HG03060 (cell line): Measurements from ENCODE around the gene VKORC1.
A peak's percentile ranks its signal among the peaks of the same experiment; 100 is the strongest.
"Not testable (repeated sequence)": the region's sequence is repeated elsewhere in the genome, so short reads cannot be mapped to it uniquely, and the experiment has no call there.

Source experiments
- ATAC-seq: cut with Tn5 transposase; IDR thresholded peaks from one replicate; pipeline ENCODE4 v1.9.1; 2021; ENCODE audit warnings: low read depth, moderate number of reproducible peaks; ENCODE audit not compliant: unreplicated experiment

Gene VKORC1

DNA sequence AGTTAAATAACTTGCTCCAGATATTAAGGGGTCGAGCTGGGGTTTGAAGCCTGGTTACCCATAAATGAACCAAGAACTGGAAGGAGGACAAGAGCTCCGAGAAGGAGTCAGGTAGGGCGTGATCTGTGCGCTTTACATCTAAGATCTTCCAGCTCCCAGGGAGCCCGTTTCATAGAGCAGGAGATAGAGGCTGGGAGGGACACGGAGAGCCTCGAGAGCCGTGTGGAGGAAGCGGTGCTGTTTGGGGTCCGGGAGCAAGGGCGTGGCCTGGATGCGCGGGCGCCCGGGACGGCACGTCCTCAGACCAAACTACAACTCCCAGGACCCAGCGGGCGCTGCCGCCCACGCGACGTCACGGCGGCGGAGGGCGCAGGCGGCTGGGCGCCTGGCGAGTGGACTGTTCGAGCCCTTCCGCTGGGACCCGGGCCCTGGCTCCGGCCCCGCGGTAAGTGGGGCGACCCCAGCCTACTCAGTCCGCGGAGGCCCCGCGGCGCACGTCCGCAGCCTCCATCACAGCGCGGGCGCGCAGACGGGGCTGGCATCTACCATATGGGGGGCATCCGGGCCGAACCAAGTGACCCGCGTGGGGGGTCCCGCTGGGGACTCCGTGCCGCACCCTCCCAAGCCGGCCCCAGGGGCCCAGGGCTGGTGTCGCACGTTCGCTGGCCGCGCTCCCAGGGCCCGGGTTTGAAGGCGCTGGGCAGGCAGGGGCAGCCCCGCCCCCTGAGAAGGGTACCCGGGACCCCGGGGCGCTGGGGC lies 13.6 kb upstream of the VKORC1 start, which contains the start of gene BCKDK:
Gene BCKDK (plus strand): TSS at position 352 of the 759 bp plus-strand sequence. CDS start 838 bp downstream, outside the sequence.
- peak; percentile 60 for ATAC-seq

DNA sequence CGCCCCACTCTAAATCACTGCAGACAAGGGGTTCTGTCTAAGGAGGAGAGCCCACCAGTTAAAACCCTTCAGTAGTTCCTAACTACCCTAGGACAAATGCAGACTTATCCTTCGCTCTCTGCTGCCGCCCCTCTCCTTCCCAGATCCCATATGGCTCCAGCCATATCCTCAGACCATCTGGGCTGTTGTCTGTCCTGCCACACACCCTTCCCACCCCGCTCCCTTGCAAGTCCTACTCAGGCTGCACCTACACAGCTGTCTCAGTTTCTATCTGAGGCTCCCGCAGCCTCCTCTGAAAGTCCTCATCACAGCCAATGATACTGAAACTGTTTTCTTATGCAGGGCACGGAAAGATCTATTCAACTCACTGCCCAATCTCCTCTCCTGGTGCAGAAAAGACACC lies 12.9 kb upstream of the VKORC1 start:
- peak; percentile 42 for ATAC-seq

DNA sequence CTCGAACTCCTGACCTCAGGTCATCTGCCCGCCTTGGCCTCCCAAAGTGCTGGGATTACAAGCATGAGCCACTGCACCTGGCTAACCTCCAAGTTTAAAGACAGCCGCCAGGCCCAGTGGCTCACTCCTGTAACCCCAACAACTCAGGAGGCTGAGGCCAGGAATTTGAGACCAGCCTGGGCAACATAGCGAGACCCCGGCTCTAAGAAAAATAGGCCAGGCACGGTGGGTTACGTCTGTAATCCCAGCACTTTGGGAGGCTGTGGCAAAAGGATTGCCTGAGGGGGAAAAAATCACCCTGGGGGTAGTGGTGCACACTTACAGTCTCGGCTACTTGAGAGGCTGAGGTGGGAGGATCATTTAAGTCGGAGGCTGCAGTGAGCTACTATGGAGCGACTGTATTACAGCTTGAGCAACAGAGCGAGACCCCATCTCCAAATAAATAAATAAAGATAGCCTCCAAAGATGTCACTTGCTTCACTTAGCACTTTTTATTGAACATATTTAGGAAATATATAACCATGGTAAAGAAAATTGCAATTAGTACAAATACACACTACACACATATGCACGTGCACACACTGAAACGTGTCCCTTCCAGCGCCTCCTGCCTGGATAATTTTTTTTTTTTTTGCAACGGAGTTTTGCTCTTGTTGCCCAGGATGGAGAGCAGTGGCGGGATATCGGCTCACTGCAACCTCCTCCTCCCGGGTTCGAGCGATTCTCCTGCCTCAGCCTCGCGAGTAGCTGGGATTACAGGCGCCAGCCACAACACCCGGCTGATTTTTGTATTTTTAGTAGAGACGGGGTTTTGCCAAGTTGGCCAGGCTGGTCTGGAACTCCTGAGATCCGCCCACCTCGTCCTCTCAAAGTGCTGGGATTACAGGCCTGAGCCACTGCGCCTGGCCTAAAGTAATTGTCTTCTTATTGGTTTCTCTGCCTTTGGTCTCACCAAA lies 12.2 kb upstream of the VKORC1 start:
- ATAC-seq = no peak

DNA sequence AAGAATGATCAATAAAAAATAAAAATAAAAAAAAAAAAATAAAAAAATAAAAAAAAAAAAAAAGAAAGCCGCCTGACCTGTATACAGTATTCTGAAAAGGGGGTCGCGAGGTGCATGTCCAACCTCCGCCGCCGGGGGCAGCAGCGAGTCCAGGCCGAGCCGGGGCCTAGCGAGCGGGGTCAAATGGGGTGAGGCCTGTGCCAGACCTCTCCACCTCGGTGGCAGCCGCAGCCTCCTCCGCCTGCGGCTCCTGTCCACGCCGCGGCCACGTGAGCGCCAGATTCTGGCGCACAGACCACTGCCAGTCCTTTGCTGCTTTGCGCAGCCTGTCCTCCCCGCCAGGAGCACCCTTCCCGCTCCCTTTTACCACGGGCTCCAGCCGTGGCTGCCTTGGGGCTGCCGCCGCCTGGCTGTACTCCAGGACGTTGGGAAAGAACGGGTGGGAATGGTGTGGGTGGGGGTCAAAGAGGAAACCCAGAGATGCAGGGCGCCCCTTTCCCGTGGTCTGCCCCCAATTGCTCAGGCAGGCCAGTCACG lies 11.1 kb upstream of the VKORC1 start:
- ATAC-seq = no peak

DNA sequence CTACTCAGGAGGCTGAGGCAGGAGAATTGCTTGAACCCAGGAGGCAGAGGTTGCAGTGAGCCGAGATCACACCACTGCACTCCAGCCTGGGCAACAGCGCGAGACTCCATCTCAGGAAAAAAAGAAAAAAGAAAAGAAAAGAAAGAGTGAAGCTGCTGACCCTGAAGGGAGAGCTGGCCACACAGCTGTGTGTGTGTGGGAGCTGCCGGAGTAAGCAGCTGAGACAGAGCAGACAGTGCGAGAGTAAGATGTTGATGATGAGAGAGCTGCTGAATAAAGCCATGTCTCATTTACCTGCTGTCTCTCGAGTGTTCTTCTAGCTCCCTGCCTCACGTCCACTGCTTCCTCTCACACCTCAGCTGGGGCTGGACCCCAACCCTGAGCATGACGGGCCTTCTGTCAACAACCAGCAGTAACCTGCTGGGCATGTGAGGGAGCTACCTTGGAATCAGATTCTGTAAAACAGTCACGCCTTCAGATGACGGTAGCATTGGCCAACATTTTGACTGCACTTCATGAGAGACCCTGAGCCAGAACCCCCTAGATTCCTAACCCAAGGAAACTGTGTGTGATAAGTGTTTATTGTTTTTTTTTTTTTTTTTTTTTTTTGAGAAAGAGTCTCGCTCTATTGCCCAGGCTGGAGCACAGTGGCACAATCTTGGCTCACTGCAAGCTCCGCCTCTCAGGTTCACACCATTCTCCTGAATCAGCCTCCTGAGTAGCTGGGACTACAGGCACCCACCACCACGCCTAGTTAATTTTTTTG lies 6.5 kb upstream of the VKORC1 start:
- ATAC-seq = not testable (repeated sequence)

DNA sequence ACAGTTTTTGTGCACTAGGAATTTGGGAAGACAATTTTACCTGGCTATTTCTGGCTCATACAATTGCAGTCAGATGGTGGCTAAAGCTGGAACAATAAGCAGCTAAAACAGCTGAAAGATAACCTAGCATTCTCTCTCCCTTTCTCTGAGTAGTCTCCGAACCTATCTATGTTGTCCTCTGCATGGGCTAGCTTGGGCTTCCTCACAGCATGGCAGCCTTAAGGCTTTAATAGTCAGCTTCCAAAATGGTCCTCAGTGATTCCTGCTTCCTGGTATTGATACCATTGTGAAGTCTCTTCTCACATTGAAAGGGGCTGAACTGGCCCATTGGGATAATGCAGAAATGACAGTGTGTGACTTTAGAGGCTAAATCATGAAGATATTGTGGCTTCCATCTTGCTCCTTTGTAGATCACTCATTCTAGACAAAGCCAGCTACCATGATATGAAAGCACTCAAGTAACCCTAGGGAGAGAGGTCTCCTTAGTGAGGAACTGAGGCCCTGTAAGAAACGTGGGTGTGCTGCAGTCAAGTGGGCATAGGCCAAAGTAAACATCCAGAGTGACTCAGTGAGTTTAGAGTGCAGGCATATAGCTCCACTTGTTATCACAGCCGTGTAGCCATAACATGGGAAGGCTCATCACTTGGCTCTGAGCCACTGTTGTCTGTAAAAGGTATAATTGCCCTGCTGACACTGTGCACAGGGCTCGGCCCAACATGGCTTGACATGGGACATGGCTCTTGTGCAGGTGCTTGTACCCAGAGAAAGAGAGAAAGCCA lies 5.5 kb upstream of the VKORC1 start:
- no peak for ATAC-seq

DNA sequence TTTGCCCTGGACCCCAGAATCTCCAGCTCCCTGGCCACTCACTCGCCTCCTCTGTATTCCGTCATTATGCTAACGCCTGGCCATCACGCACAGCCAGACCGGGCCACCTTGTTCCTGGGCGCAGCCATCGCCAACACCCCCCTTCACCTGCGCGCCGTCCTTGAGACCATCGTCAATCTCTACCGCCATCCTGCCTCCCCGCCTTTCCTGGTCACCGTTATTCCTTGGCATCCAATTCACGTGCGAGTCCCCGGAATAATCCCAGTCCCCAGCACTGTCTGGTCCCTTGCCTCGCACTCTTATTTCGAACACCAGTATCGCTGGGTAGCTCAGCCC lies 541 bp downstream of the VKORC1 start:
- no peak for ATAC-seq

DNA sequence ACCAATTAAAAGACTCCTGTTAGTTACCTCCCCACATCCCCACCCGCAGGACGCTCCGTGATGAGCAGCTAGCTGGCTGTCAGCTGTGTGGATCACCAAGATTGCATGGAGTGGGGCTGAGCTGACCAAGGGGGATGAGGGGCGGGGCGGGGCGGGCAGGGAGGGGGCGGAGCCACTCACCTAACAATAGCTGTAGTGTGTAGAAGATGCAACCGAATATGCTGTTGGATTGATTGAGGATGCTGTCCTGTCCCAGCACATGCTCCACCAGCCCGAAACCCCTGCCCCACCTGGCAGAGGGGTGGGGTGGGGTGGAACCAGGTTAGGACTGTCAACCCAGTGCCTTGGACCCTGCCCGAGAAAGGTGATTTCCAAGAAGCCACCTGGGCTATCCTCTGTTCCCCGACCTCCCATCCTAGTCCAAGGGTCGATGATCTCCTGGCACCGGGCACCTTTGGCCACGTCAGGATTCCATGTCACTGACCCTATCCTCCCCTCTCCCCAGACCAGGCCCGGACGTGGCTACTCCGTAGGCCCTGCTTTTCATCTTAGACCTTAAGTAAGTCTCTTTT lies 1.4 kb downstream of the VKORC1 start:
- ATAC-seq = no peak

DNA sequence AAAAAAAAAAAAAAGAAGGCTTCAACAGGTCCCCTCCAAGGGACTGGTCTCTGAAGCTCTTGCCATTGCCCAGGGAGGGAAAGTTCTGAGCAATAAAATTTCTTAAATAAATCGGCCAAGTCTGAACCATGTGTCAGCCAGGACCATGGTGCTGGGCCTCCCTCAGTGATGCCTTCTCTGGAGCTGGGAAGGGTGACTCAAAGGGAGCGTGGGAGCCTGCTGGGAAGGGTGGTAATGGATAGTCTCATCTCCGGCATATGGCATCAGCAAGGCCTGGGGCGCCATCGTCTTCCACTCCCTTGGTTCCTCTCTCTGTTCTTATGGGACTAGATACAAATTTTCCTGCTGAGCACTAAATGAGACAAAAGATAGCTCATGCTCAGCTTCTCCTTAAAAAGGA lies 2.3 kb downstream of the VKORC1 start:
- no peak for ATAC-seq

DNA sequence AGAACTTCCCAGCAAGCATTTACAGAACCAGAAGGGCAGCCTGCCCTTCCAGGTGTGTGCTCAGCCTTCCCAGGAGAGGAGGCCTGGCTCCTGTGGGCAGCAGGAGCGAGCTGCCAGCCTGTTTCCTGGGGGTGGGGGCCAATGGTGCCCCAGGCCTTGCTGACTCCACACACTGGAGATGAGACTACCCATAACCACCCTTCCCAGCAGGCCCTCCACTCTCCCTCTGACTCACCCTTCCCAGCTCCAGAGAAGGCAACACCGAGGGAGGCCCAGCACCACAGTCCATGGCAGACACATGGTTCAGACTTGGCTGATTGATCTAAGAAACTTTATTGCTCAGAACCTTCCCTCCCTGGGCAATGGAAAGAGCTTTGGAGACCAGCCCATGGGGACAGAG lies 4.1 kb downstream of the VKORC1 start:
- ATAC-seq = no peak

DNA sequence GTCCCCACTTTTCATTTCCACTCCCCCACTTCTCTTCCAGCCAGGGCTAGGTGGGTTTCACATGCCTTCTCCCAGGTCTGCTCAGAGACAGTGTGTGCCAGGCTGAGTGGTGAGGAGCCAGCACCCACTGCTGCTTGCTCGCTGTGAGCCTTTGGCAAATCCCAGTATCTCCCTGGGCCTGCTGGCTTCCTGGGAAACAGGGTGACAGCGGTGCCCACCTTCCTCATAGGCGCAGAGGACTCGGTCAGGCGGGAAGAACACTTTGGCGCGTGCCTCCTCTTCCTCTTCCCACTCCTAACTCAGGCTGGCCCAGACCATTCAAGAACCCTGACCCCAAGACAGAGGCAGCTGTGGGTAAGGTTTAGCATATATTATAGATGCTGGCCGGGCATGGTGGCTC lies 5.4 kb downstream of the VKORC1 start:
- ATAC-seq = no peak

DNA sequence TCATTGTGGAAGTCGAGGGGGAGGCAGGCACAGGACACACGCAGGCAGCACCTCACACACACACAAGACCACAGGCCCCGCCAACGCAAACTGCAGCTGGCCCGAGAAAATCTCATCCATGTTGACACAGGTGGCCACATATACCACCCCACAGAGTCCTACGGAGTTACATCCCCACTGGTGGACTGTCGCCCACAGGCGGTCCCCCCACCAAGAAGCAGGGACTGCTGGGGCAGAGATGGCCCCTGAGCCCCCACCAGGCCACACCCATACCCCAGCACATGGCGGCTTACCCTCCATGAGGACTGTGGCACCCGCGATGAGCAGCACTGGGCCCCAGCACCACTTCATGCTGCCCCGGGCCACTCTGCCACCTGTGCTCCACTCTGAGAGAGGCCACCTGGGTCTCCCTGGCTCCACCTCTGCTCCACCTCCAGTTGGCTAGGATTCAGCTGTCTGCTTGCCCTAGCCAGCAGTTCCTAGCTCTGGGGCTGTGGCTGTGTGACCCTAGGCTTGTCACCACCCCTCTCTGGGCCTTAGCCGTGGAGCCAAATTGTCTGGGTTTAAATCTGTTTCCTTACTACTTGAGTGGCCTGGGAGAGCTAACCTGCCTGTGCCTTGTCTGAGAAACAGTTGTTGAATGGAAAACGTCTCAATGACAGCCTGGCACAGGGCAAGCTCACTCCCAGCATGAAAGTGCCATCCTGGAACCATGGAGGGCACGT lies 6.0 kb downstream of the VKORC1 start, which contains the start of gene PRSS53:
Gene PRSS53 (minus strand): TSS at position 485 of the 725 bp plus-strand sequence. CDS start 134 bp downstream, at position 351.
- ATAC-seq = no peak

DNA sequence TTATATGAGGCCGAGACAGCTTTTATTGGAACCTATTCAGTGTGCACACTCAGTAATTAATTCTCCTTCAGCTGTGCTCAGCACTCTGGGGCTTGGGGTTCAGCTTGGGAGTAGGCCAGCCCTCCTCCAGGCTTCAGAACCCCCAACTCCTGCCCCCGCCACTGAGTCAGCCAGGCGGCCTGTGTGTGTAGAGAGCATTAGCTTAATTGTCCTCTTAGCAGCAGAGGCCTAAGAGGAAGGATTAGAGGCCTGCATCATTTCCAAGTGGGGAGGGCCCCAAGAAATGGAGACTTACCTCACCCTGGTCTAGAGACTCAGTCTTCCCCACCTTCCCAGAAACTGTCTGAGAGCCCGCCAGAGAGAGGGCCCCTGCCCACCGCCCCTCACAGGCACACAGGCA lies 6.6 kb downstream of the VKORC1 start:
- ATAC-seq = no peak

DNA sequence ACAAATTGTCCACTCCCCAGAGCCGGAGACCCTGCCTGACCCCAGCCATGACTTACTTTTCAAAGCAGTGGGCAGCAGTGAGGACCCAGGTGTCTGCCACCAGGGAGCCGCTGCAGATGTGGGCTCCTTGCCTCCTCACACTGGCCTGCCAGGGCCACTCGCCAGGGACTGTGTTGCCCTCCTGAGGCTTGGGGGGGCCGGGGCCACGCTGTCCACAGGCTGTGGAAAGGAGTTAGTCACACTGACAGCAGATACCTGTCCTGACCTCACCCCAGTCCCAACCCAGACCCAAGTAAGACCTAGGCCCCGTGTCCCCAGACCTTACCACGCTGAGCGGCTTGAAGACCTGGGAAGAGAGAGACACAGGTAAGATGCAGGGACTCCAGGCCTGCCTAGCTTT lies 7.1 kb downstream of the VKORC1 start:
- no peak for ATAC-seq

DNA sequence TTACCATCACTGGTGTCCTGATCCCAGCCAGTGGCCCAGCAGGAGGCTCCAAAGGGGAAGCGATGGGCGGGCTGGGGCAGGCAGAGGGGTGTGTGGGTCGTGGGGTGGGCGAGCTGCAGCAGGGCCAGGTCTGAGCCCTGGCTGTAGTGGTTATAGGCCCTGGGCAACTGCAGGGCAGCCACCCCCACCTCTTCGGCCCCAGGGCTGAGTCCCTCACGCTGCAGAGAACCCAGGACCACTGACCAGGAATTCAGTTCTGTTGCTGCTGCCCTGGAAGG lies 8.0 kb downstream of the VKORC1 start:
- ATAC-seq = no peak

DNA sequence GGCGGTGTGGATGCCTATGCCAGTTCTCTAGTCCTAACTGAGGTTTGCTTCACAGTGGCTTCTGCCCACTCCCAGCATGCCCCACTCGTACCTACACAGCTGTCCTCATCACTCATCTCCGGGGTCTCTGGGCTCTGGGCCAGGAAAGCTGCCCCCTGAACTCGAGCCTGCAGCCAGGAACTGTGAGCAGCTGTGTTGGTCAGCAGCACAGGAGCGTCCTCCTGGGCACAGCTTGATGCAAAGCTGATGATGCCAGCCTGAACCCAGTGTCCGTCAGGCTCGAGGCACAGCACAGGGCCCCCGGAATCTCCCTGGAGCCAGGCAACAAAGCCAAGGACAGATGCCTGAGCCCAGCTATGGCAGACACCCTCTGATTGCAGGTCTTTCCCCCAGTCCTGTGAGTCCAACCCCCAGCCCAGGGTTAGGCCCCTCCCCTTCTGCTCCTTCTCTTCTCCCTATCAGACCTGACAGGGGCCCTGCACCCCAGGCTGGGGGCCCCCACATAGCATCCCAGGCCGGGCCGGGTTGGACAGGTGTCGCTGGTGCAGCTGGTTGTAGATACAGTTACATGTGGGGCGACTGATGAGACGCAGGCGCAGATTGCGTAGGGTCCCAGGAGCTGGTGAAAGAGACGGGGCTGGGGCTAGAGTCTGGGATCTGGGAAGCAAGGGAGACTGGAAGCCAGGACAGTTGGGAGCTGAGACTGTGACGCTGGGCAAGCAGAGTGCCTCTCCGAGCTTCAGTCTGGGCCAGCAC lies 8.5 kb downstream of the VKORC1 start:
- ATAC-seq = no peak

DNA sequence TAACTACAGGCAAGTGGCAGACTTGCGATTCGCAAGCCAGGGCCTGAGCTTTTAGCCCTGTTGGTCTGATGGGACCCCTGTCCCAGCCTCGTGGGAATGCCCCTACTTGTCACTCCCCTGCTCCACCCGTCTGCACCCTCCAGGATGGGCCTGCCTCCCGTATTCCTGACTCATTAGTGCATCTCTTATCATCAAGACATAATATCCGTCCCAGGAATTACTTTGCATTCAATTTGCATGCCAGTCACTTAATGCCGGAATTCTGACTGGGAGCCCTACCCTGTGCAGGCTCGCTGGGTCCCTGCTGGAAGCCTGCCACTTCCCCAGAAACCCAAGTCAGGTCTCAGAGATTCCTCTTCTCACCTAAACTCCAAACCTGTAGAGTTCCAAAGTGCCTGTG lies 9.2 kb downstream of the VKORC1 start:
- no peak for ATAC-seq

DNA sequence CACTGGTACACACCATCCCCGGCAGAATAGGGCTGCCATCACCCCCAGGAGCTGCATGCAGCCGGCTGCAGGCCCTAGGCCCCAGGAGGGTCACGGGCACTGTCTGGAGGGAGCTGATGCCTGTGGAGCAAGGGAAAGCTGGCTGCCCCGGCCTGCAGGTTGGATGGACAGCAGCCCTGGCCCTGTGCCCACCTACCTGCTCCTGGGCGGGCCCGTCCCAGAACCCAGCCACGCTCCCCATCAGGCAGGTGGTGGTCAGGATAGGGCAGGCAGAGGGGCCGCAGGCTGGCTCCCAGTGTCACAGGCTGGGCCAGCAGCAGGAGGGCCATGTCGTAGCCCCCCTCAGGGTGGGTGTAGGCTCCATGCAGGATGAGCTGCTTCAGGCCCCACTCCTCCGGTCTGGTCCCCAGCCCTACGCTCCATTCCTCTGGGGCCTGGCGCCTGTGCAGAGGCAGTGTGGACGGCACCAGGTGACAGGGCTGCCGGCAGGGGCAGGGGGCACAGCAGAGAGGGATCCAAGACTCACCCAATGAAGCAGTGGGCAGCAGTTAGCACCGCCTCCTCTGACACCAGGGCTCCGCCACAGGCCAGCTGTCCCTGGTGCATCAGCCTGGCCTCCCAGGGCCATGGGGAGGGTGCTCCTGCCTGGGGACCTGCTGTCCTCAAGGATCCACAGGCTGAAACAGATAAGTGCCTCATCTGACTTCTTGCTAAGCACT lies 9.9 kb downstream of the VKORC1 start:
- no peak for ATAC-seq
